NCI-H345 (cell line): Measurements from ENCODE around the gene ADAM12.
"Not testable (repeated sequence)": the region's sequence is repeated elsewhere in the genome, so short reads cannot be mapped to it uniquely, and the experiment has no call there.

ENCODE experiments used
- DNase-seq: peaks from one replicate; lab custom pipeline; 2025; lab: John Stamatoyannopoulos, UW

ADAM12 gene

GRCh38 chr10:126262233-126262838, 125.9 kb downstream of the ADAM12 start:
- DNase-seq = no peak

- no peak for DNase-seq
These were observed 128.4 kb downstream of the ADAM12 start for GRCh38 chr10:126259760-126260479.

DNA sequence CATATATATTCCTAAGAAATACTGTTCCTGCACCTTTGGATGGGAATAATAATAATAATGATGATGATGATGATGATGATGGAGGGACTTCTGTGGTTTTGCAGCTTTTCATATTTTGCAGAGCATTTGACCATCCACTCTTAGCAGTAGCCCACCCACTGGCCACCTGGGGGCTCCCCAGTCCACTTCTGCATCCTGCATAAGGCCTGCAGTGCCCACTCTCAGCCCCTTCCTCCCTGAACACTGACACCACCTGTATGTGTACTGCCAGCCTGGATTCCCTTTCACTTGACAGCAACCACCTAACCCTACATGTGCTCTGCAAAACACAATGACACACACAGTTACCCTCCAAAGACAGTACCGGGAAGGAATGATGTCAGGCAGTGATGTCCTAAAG, 131.4 kb downstream of the ADAM12 start:
- no peak for DNase-seq

DNA sequence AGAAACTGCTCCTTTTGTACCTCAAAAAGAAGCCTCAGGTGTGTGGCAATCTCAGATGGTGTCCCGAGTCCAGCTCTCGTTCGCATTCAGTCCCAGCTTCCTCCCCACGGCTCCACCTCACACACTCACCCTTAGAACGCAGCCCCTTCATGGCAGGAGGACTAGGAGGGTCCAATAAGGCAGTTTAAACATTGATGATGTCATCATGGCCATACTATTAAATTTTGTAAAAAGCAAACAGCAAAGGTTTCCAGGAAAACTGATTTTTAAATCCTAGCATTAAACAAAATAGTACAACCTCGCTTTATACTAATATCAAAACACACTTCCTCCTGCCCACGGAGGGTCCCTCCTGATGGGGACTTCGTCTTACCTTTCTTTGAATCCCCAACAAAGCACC, 133.0 kb downstream of the ADAM12 start:
- no peak for DNase-seq

DNA sequence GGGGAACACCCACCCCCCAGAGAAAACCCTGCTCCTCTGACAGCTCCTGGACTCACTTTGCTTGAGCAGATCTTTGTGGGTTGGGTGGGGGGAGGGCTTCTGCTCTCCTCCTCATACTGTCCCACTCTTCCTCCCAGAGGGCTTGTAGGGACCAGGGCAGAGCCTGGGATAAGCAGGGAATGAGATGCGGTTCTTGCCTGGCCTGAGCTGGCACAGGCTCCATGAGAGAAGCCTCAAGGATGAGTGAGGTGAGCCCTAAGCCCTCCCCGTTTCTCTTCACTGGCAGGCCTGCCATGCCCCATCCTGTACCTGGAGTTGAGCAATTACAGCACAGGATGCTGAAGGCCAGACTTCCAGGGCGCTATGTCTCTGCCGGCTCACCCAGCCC, 134.7 kb downstream of the ADAM12 start:
- DNase-seq = no peak

DNA sequence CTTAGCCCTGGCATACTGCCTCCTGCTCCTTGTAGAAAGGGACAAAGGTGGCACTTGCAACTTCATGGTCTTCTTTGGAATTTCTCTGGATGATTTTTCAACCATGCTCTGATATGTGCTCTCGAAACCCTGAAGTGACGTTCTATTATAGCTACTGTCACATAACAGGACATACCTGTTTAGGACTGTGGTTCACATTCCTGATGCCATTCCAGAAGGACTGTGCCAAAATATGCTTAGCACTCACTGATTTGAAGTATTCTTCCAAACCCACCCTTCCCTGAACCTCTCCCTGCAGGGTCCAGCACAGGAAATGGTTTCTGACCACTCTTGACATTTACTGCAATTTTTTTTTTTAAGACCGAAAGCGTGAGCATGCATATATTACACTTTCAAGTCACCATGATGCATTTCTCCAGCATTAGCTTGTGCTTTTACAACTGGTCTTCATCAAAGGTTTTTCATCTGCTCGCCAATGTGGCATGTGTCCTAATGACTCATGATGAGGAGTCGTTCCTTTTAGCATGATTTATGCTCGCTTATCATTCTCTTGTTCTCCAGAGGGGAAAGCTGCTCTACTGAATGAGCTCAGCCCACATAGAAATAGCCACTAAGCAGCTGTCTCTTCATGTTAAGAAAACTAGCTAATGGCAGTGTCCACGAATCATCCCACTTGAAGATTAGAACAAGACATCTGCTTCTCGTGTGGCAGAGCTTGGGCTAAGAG, 135.2 kb downstream of the ADAM12 start:
- DNase-seq = no peak

- DNase-seq = no peak
These were observed 136.4 kb downstream of the ADAM12 start for GRCh38 chr10:126251778-126252407.

DNA sequence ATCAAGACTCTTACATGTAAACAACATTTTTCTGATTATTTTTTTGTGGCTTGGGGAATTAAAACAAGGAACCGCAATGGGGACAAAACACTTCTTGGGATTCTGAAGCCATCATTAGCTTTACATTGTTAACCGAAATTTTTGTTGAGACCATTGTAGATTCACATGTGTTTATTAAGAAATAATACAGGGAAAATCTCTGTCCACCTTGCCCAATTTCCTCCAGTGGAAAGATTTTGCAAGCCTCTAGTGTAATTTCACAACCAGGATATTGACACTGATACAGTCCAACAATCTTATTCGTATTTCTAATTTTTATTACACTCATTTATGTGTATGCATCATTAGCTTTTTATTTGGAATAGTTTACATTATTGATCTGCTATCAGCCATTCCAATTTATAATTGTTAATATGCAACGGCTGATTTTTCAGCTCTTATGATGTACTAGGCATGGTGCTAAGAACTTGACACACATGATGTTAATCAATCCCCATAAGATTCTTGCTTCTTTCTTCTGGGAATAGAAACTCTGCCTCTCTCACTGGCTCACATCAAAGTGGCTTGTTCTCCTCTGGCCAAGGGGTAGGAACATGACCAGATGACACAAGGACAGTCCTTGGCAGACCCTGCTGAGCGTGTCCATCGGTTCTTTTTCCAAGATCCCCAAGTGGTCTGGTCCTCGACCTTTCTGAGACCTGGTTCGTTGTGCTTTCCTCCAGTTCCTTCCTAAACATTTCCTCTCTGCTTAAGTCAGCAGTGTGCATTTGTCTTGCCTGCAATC, 137.6 kb downstream of the ADAM12 start:
- DNase-seq = no peak

DNA sequence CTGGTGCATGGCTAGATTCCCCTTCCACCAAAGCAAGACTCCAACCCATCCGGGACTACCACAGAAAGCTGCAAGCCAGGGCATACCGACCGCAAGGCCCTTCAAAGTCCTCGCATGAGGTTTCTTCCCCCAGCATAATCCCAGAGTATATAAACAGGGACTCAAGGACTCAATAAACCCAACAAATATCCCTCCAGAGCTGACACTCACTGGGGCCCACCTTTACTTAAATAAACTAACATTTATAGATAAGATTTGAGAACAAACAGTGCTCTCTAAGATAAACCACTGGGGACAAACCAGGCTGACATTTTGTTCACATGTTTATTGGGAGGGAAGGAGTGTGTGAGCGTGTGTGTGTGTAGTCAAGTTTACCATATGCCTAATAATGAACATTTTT, 138.2 kb downstream of the ADAM12 start:
- DNase-seq = no peak

- no peak for DNase-seq
These were observed 140.8 kb downstream of the ADAM12 start for GRCh38 chr10:126247446-126247975.

- DNase-seq = not testable (repeated sequence)
These were observed 141.9 kb downstream of the ADAM12 start for GRCh38 chr10:126246396-126246795.

DNA sequence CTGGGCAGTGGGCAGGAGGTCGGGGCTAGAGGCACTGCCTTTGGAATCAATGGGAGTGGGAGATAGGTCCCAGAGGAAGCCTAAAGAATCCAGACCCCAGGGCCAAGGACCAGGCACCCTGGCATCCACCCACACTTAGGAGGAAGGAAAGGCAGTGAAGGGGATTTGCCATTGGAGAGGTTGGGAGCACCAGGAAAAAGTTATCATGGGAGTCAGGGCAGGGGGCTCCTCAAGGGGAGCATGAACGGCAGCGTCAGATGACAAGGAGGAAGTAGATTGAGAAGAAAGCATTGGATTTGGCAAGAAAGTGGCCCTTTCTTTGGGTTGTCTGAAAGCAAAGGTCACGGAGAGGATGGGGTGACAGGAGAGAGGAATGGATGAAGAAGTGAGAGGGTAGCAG, 142.8 kb downstream of the ADAM12 start:
- DNase-seq = no peak

GRCh38 chr10:126243971-126244370, 144.3 kb downstream of the ADAM12 start:
- DNase-seq = no peak

DNA sequence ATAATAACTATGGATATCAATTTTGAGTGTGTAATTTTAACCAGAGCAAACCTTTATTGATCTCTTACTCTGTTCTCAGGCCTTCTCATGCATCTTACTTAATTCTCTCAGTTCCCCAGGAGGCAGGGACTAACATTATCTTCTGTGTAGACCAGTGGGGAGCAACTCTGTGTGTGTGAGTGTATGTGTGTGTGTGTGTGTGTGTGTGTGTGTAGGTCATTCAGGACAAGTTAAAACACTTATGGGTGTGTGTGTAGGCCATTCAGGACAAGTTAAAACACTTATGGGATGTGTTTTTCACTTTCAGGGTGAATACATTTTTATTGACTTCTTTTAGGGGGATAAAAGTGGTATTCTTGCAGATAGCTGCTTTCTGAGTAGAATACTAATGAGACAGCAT, 145.0 kb downstream of the ADAM12 start:
- DNase-seq = no peak

GRCh38 chr10:126242397-126243260, 145.6 kb downstream of the ADAM12 start:
- peak; percentile 73 for DNase-seq

DNA sequence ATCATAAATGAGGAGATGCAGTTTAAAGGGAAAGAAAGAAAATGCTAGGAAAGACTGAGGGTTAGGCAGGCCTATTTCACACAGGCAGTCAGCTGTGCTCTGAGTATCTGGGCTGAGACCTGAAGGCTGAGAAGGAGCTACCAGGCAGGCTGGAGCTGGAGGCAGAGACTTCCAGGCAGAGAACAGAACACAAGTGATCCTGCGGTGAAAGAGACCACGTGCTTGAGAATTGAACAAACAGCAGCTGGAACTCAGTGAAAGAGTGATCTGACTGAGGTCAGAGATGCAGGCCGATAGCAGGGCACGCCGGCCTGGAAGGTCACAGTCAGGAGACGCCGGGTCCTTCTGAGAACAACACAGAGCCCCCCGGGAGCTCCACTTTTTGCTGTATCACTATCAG, 147.8 kb downstream of the ADAM12 start:
- DNase-seq = peak; percentile 63

DNA sequence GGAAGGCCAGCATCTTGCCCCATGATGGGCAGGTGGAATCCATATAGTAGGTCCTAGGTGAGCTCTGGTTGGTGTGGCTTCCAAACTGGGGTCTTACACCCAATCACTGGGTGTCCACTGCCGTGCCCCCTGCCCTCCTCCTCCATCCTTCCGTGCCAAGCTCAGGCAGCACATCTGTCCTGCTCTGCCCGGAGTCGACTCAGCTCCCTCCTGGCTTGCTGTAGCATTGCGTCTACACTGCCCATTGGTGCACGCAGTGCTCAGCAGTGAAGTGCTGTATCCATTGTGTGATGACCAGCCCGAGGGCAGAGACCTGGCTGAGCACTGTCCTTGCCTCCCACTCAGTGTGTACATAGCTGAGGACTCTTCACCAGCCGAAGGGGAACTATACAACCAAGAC, 148.4 kb downstream of the ADAM12 start:
- DNase-seq = no peak

GRCh38 chr10:126235979-126236851, 152.1 kb downstream of the ADAM12 start:
- no peak for DNase-seq

DNA sequence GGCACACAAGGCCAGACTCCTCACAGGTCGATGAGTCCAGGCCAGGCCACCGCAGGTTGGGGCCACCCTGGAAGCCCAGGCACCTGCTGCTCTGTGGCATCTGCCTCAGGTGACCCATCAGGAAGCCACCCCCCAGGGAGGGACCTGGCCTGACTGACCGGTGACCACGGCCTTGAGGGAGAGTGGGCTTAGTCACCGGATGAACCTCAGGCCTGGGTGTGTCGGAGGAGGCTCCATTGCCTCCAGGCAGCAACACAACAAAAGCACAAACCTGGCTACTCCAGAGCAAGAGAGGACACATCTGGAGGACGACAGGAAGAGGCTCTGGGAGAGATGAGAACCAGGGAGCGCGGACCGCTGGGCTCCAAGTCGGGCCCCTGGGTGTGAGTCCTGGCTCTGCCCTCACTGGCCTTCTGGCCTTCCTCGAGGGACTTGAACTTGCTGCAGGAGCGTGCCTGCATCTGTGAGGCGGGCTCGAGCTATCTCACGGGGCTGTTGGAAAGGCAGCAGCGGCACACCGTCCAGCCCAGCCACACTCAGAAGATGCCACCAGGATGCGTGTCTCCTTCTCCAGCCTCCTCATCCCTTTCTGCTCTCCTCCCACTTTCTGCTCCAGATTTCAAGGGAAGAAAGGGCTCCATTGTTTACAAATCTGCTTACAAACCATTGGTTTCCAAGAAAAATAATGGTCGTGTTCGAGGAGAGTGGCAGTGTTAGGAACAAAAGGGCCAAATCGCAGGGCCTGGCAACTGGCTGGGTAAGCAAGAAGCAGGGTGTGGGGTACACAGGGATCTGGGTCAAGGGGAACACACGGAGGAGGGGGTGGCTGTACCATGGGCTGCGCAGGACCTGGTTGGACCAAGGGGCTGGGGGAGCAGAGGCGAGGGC, 152.9 kb downstream of the ADAM12 start:
- DNase-seq = no peak
